ENCODE data around the gene TMEM117. TPM values are rescaled to one million over a fixed set of nuclear protein-coding genes. Genes with fewer than 3 reads are reported as not detected.
"Not testable (repeated sequence)": the region's sequence is repeated elsewhere in the genome, so short reads cannot be mapped to it uniquely, and the experiment has no call there.

The TMEM117 gene
- total RNA-seq, 2 donors from 2014 or later: 1.3 to 2.7 TPM

DNA sequence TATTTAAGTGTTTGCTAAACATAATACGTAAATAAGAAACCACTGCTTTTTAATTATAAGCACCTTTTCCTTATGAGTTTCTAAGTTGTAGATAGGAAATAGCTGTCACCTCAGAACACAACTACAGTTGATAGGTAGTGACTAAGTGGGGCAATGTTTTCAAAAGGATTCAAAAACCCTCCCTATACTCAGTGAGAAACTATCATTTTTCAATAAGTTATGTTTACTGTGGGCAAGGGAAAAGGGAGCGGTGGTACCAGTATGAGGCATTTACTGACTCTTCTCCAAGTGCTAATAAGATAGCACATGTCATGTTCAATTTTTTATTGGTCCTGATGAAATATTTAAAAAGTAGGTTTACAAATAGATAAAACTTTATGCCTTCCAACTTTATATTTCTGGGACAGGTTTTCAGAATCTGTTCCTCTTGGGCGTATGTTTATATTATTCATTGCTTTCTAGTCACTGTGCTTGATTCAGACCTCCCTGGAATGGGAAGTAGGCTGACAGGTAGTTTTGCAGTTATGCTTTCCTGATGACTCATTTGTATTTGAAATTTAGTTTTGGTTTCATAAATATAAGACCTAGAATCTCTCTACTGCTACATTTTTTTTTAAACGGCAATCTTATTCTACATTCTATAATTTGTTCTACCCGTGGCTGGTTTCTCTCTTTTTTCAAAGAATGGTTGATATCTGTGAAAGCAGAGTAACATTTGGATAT, 153.1 kb downstream of the TMEM117 start:
- Mint-ChIP-seq H3K9me3 (no peaks in the 10 kb centered on the region), H3K27me3 (ENCODE audit: low read depth) (no peaks in the 10 kb centered on the region), H3K4me1 (ENCODE audit: low read depth) (peaks cover 7% of the 10 kb centered on the region), H3K27ac (no peak overlapping the region), H3K4me3 (no peak overlapping the region), H3K36me3 (ENCODE audit: insufficient read depth in 2 of 2) (no peaks in the 10 kb centered on the region)
- DNase-seq (no peak), ATAC-seq (replicated peaks in 1 of 2) (peak; percentile 35 to 45)

DNA sequence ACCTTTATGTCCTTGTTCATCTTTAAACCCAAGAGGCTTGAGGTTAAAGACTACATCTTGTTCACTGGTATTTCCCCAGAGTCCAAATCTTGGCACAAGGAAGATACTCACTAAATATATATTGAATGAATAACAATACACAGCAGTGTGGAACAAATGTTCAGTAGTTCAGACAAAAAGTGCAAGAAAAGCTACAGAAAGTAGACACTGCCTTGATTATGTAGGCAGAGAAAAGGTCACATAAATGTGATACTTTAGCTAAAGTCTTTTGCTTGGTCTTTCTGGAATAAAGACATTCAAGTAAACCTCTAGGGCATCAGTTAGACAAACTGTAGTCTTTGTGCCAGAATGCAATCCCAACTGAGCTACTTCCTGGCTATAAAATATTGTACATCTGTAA, 157.0 kb downstream of the TMEM117 start:
- DNase-seq (no peak), ATAC-seq (replicated peaks in 1 of 2) (no peak)
- Mint-ChIP-seq H3K9me3 (no peaks in the 10 kb centered on the region), H3K36me3 (ENCODE audit: insufficient read depth in 2 of 2) (no peaks in the 10 kb centered on the region), H3K4me1 (ENCODE audit: low read depth) (peaks cover 7% of the 10 kb centered on the region), H3K27ac (no peak overlapping the region), H3K4me3 (no peak overlapping the region), H3K27me3 (ENCODE audit: low read depth) (no peaks in the 10 kb centered on the region)

GRCh38 chr12:44000309-44000952, 164.6 kb downstream of the TMEM117 start:
- no peaks in the 10 kb centered on the region for H3K27me3 Mint-ChIP-seq (ENCODE audit: low read depth)
- H3K9me3 Mint-ChIP-seq: no peaks in the 10 kb centered on the region
- no peaks in the 10 kb centered on the region for H3K36me3 Mint-ChIP-seq (ENCODE audit: insufficient read depth in 2 of 2)
- no peaks in the 10 kb centered on the region for H3K4me1 Mint-ChIP-seq (ENCODE audit: low read depth)
- no peak overlapping the region for H3K4me3 Mint-ChIP-seq
- H3K27ac Mint-ChIP-seq: no peak overlapping the region
- ATAC-seq (replicated peaks in 1 of 2): peak; percentile 64 to 73
- DNase-seq: peak; percentile 21 to 36

DNA sequence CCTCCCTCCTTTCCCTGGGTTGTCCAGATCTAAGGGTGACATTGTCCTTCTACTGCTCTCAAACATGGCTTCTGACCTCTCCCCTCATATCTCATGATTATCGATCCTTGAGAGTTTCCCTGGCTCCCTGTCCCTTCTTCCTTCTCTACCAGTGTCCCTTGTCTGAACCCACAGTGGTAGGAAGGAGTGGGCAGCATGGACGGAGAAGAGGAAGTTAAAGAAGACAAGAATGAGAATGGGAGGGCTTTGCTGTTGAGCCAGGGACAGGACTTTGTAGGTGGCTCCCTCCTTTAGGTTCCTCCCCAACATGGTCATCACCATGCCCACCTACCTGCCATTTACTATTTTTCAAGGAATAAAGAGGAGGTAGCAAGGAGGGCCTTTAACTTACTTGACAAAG, 166.7 kb downstream of the TMEM117 start:
- Mint-ChIP-seq H3K4me3 (no peak overlapping the region), H3K36me3 (ENCODE audit: insufficient read depth in 2 of 2) (peaks cover 0 to under 1% of the 10 kb centered on the region in 2 donors)
- no peak for DNase-seq

DNA sequence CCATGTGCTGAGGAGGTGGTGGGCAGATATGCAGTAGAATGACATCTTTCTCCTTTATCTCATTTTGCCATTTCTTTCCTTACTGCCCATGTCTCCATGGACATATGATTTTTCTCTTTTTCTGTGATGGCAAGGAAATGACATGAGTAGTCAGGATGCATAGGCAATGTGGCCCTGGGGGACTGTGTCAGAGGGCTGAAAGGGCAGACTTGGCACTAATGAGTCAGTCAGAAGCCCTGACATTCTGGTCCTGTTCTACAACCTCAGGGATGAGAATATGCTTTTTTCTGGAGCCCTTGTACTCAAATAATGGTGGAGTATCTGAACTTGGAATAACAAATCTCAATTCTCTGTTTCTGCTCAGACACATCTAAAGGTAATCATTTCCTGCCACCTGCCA, 167.8 kb downstream of the TMEM117 start:
- Mint-ChIP-seq H3K27ac (no peak overlapping the region), H3K36me3 (ENCODE audit: insufficient read depth in 2 of 2) (peaks cover 3 to 4% of the 10 kb centered on the region in 2 donors)
- ATAC-seq (replicated peaks in 1 of 2): no peak

More for the DNA sequence above, 166.7 kb downstream of the TMEM117 start:
- no peak overlapping the region for H3K27ac Mint-ChIP-seq
- no peak for ATAC-seq (replicated peaks in 1 of 2)
- H3K4me1 Mint-ChIP-seq (ENCODE audit: low read depth): no peaks in the 10 kb centered on the region
- H3K9me3 Mint-ChIP-seq: peaks cover under 1% of the 10 kb centered on the region in 2 donors
- no peaks in the 10 kb centered on the region for H3K27me3 Mint-ChIP-seq (ENCODE audit: low read depth)

DNA sequence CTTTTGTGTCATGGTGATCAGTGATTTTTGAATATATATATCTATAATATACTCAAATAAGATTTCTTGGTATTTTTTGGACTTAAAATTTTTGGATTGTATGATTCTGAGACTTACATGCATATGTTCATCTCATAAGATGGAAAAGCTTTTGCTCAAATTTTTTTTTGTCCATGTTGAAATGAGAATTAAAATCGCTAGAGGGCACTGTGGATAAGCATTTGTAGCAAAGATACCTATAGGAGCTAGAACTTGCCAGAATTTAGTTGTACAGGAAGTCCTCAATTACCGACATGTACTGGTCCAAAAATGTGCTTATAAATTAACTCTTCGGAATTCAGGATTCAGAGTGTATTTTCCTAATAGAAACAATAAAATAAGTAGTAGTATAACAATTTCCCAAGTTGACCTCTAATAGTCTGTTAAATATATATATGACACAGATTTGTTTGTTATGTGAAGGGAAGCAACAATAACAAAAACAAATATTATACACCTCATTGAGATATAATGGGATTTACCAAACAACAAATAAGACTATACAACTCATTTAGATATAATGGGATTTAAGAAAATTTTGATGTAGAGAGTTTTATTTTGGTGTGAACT, 179.6 kb downstream of the TMEM117 start:
- ATAC-seq (replicated peaks in 1 of 2): peak in 1 of 2 donors; percentile 58
- no peak overlapping the region for H3K27ac Mint-ChIP-seq
- no peak for DNase-seq
- no peaks in the 10 kb centered on the region for H3K4me1 Mint-ChIP-seq (ENCODE audit: low read depth)
- no peaks in the 10 kb centered on the region for H3K9me3 Mint-ChIP-seq
- peaks cover 6% of the 10 kb centered on the region for H3K27me3 Mint-ChIP-seq (ENCODE audit: low read depth)
- H3K36me3 Mint-ChIP-seq (ENCODE audit: insufficient read depth in 2 of 2): no peaks in the 10 kb centered on the region
- H3K4me3 Mint-ChIP-seq: no peak overlapping the region

More for the DNA sequence above, 167.8 kb downstream of the TMEM117 start:
- no peak overlapping the region for H3K4me3 Mint-ChIP-seq
- H3K4me1 Mint-ChIP-seq (ENCODE audit: low read depth): no peaks in the 10 kb centered on the region
- no peaks in the 10 kb centered on the region for H3K27me3 Mint-ChIP-seq (ENCODE audit: low read depth)
- DNase-seq: no peak
- H3K9me3 Mint-ChIP-seq: peaks cover 9% of the 10 kb centered on the region in 2 donors

- DNase-seq: no peak
- Mint-ChIP-seq H3K4me1 (ENCODE audit: low read depth) (no peaks in the 10 kb centered on the region), H3K36me3 (ENCODE audit: insufficient read depth in 2 of 2) (no peaks in the 10 kb centered on the region), H3K27me3 (ENCODE audit: low read depth) (peaks cover 6% of the 10 kb centered on the region), H3K27ac (no peak overlapping the region), H3K9me3 (no peaks in the 10 kb centered on the region), H3K4me3 (no peak overlapping the region)
- no peak for ATAC-seq (replicated peaks in 1 of 2)
These were observed 181.3 kb downstream of the TMEM117 start for GRCh38 chr12:44017216-44017615.

GRCh38 chr12:44019118-44019517, 183.2 kb downstream of the TMEM117 start:
- ATAC-seq (replicated peaks in 1 of 2) (no peak), DNase-seq (no peak)
- H3K4me1 Mint-ChIP-seq (ENCODE audit: low read depth): no peaks in the 10 kb centered on the region
- H3K9me3 Mint-ChIP-seq: no peaks in the 10 kb centered on the region
- no peak overlapping the region for H3K4me3 Mint-ChIP-seq
- H3K27me3 Mint-ChIP-seq (ENCODE audit: low read depth): peaks cover 6% of the 10 kb centered on the region
- no peak overlapping the region for H3K27ac Mint-ChIP-seq
- H3K36me3 Mint-ChIP-seq (ENCODE audit: insufficient read depth in 2 of 2): no peaks in the 10 kb centered on the region

GRCh38 chr12:44020555-44020954, 184.7 kb downstream of the TMEM117 start:
- H3K9me3 Mint-ChIP-seq: no peaks in the 10 kb centered on the region
- H3K36me3 Mint-ChIP-seq (ENCODE audit: insufficient read depth in 2 of 2): no peaks in the 10 kb centered on the region
- no peaks in the 10 kb centered on the region for H3K4me1 Mint-ChIP-seq (ENCODE audit: low read depth)
- peaks cover 6% of the 10 kb centered on the region for H3K27me3 Mint-ChIP-seq (ENCODE audit: low read depth)
- DNase-seq (no peak), ATAC-seq (replicated peaks in 1 of 2) (no peak)
- H3K27ac Mint-ChIP-seq: no peak overlapping the region
- H3K4me3 Mint-ChIP-seq: no peak overlapping the region

- Mint-ChIP-seq H3K36me3 (ENCODE audit: insufficient read depth in 2 of 2) (no peaks in the 10 kb centered on the region), H3K9me3 (no peaks in the 10 kb centered on the region), H3K27ac (no peak overlapping the region), H3K4me1 (ENCODE audit: low read depth) (no peaks in the 10 kb centered on the region), H3K27me3 (ENCODE audit: low read depth) (peaks cover 2% of the 10 kb centered on the region), H3K4me3 (no peak overlapping the region)
- ATAC-seq (replicated peaks in 1 of 2) (no peak), DNase-seq (no peak)
These were observed 185.6 kb downstream of the TMEM117 start for GRCh38 chr12:44021471-44021971.

GRCh38 chr12:44025499-44025898, 189.6 kb downstream of the TMEM117 start:
- DNase-seq: no peak
- ATAC-seq (replicated peaks in 1 of 2): no peak
- Mint-ChIP-seq H3K4me1 (ENCODE audit: low read depth) (no peaks in the 10 kb centered on the region), H3K36me3 (ENCODE audit: insufficient read depth in 2 of 2) (no peaks in the 10 kb centered on the region), H3K27me3 (ENCODE audit: low read depth) (no peaks in the 10 kb centered on the region), H3K4me3 (no peak overlapping the region), H3K9me3 (peaks cover 0 to 2% of the 10 kb centered on the region in 2 donors), H3K27ac (no peak overlapping the region)

- no peaks in the 10 kb centered on the region for H3K27me3 Mint-ChIP-seq (ENCODE audit: low read depth)
- ATAC-seq (replicated peaks in 1 of 2): no peak
- H3K27ac Mint-ChIP-seq: no peak overlapping the region
- no peak for DNase-seq
- peaks cover 0 to 2% of the 10 kb centered on the region in 2 donors for H3K9me3 Mint-ChIP-seq
- H3K36me3 Mint-ChIP-seq (ENCODE audit: insufficient read depth in 2 of 2): no peaks in the 10 kb centered on the region
- H3K4me1 Mint-ChIP-seq (ENCODE audit: low read depth): no peaks in the 10 kb centered on the region
- no peak overlapping the region for H3K4me3 Mint-ChIP-seq
These were observed 190.2 kb downstream of the TMEM117 start for GRCh38 chr12:44026046-44026445.

GRCh38 chr12:44026926-44027325, 191.0 kb downstream of the TMEM117 start:
- H3K4me1 Mint-ChIP-seq (ENCODE audit: low read depth); H3K4me3 Mint-ChIP-seq; H3K27me3 Mint-ChIP-seq (ENCODE audit: low read depth); DNase-seq; H3K9me3 Mint-ChIP-seq; ATAC-seq (replicated peaks in 1 of 2); H3K27ac Mint-ChIP-seq; H3K36me3 Mint-ChIP-seq (ENCODE audit: insufficient read depth in 2 of 2): not testable (repeated sequence)

All from activated T-cell treated with anti-CD3 and anti-CD28 coated beads, Interleukin-2, amount 50 U/mL, for 72 hours (primary cell).